ENCODE data around the gene PIGH. TPM values are rescaled to one million over a fixed set of nuclear protein-coding genes. Genes with fewer than 3 reads are reported as not detected.

PIGH gene
- total RNA-seq, 1 donor from 2014 or later = 20.9 TPM

DNA sequence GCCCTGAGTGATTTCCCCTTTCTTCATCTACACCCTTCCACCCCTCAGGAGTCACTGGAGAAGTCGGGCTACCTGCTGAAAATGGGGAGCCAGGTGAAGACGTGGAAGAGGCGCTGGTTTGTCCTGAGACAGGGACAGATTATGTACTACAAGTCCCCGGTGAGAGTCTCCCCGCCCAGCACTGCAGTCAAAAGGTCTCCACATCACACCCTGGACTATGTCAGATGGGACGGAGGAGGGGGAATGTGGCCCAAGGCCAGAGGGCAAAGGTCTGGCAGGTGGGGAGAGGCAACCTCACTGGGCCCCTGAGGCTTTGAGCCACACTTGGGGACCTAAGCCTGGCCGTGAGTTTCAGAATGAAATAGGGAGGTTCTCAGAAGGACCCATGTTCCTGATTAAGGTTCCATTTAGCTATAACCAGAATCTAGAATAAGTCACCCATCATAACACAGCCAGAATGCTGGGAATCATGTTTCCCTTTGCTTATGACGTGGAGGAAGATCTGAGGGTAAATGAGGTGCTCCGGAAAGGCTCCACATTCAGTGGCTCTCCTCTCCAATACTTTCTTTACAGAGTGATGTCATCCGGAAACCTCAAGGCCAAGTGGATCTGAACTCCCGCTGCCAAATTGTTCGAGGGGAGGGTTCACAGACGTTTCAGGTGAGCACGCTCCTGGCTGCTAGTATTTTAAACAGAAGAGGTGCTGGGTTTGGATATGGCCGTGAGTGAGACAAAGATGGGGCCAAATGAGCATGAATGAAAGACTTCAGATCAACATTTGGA lies 26.6 kb downstream of the PIGH start:
- Histone ChIP-seq H3K27me3 (no peaks in the 10 kb centered on the region), H3K9me3 (no peaks in the 10 kb centered on the region), H3K27ac (no peak overlapping the region), H3K36me3 (no peaks in the 10 kb centered on the region), H3K4me3 (no peak overlapping the region), H3K4me1 (no peaks in the 10 kb centered on the region)
- DNase-seq (ENCODE audit: low spot score in 2 of 2) = no peak
- TF ChIP-seq, protein P1, sequence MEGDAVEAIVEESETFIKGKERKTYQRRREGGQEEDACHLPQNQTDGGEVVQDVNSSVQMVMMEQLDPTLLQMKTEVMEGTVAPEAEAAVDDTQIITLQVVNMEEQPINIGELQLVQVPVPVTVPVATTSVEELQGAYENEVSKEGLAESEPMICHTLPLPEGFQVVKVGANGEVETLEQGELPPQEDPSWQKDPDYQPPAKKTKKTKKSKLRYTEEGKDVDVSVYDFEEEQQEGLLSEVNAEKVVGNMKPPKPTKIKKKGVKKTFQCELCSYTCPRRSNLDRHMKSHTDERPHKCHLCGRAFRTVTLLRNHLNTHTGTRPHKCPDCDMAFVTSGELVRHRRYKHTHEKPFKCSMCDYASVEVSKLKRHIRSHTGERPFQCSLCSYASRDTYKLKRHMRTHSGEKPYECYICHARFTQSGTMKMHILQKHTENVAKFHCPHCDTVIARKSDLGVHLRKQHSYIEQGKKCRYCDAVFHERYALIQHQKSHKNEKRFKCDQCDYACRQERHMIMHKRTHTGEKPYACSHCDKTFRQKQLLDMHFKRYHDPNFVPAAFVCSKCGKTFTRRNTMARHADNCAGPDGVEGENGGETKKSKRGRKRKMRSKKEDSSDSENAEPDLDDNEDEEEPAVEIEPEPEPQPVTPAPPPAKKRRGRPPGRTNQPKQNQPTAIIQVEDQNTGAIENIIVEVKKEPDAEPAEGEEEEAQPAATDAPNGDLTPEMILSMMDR (IDR thresholded peaks at IDR 0.05) = no peak
- intact Hi-C loops (cut with DNase I) = no loop called here

DNA sequence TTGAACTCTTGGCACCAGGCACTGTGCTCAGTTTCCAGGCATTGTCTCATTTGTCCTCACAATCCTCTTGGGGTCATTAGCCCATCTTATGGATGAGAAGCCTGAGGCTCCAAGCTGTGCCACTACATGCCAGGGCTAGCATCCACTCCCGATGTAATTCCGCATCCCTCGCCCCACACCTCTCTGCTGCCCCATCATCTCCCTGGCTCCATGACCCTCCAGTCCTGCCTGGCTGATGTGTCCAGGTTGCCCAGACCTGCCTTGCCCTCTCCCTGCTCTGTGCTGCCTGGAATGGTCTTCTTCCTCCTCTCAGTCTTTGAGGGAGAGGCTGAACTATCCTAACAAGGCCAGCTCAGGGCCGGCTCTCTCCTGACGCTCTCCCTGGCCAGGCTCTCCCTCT lies 27.5 kb downstream of the PIGH start:
- no peaks in the 10 kb centered on the region for H3K27me3 ChIP-seq
- no peaks in the 10 kb centered on the region for H3K36me3 ChIP-seq
- no peak for DNase-seq (ENCODE audit: low spot score in 2 of 2)
- no peaks in the 10 kb centered on the region for H3K4me1 ChIP-seq
- TF ChIP-seq, protein P1 (IDR thresholded peaks at IDR 0.05) = no peak
- no peak overlapping the region for H3K4me3 ChIP-seq
- H3K27ac ChIP-seq = no peak overlapping the region
- no peaks in the 10 kb centered on the region for H3K9me3 ChIP-seq
- intact Hi-C loops (cut with DNase I) = no loop called here

DNA sequence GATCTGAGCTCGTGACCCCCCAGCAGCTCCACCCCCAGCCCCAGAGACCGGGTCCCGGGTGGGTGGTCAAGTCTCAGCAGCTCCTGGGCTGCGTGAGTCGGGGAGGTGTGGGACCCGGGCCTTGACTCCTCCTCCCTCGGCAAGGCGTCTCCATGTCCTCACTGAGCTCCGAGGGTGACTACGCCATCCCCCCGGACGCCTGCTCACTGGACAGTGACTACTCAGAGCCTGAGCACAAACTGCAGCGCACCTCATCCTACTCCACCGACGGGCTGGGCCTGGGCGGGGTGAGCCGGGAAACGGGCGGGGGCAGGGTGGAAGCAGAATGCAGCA lies 28.1 kb downstream of the PIGH start:
- DNase-seq (ENCODE audit: low spot score in 2 of 2) = no peak
- Histone ChIP-seq H3K4me3 (no peak overlapping the region), H3K27me3 (no peaks in the 10 kb centered on the region), H3K4me1 (no peaks in the 10 kb centered on the region), H3K36me3 (no peaks in the 10 kb centered on the region), H3K27ac (no peak overlapping the region), H3K9me3 (no peaks in the 10 kb centered on the region)
- TF ChIP-seq, protein P1 (IDR thresholded peaks at IDR 0.05) = no peak
- intact Hi-C loops (cut with DNase I) = loop anchor here (1.0 kb wide), 1 partner anchor 145 kb away; no protein-coding TSS in a partner anchor

DNA sequence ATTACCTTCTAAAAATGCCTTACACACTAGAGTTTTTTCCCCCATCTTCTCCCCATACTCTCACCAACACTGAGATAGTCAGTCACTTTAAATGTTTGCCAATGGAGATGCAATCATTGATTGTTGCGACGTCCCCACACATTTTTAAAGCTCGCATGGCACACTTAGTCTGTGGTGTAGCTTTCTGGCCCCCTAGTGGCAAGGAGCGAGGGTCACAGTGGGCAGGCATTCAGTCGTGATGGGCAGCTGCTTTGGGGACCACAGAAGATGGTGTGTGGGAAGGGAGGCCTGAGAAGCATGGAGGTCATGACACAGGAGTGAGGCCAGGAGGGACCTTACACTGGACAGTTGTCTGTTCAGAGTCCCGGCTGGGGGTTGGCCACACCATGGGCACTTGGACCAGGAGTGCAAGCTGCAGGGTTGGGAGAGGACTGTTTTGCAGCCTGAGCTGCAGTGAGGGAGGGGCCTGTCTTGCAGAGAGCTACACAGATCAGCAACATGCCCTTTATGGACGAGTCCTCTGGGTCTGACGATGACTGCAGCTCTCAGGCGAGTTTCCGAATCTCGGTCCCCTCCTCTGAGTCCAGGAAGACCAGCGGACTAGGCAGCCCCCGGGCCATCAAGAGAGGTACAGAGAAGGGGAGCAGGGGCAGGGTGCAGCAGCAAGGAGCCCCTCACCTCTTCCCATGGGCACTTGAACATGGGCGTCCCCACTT lies 28.6 kb downstream of the PIGH start:
- Histone ChIP-seq H3K9me3 (no peaks in the 10 kb centered on the region), H3K4me3 (no peak overlapping the region), H3K27ac (no peak overlapping the region), H3K36me3 (no peaks in the 10 kb centered on the region), H3K4me1 (no peaks in the 10 kb centered on the region), H3K27me3 (no peaks in the 10 kb centered on the region)
- TF ChIP-seq, protein P1 (IDR thresholded peaks at IDR 0.05) = peak; percentile 63 to 75 (median 64)
- intact Hi-C loops (cut with DNase I) = loop anchor here (1.0 kb wide), 1 partner anchor 144 kb away; no protein-coding TSS in a partner anchor
- peak in 1 of 2 donors; percentile 70 for DNase-seq (ENCODE audit: low spot score in 2 of 2)

DNA sequence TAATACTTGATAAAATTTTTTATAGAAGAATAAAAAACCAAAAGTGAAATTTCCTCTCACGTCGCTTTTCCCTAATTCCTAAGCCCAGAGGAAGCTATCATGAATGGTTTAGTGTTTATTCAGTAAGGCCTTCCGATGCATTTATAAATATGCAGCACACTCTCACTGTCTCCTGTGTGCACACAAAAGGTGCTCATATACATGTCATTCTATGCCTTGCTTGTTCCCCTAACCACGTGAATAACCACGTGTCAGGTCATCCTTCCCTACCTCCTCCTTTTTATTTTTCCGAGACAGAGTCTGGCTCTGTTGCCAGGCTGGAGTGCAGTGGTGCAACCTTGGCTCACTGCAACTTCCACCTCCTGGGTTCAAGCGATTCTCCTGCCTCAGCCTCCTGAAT lies 29.6 kb downstream of the PIGH start:
- Histone ChIP-seq H3K9me3 (no peaks in the 10 kb centered on the region), H3K4me1 (no peaks in the 10 kb centered on the region), H3K27me3 (no peaks in the 10 kb centered on the region), H3K27ac (no peak overlapping the region), H3K36me3 (no peaks in the 10 kb centered on the region), H3K4me3 (no peak overlapping the region)
- TF ChIP-seq, protein P1 (IDR thresholded peaks at IDR 0.05) = no peak
- DNase-seq (ENCODE audit: low spot score in 2 of 2) = no peak
- intact Hi-C loops (cut with DNase I) = no loop called here

All from ascending aorta (tissue), 2 donors.